GOT3 (cell line): ENCODE results near the gene SLC25A26.

ENCODE experiments used
- DNase-seq: peaks from one replicate; lab custom pipeline; 2025; ENCODE audit warnings: mixed read lengths; lab: John Stamatoyannopoulos, UW

SLC25A26 gene

DNA sequence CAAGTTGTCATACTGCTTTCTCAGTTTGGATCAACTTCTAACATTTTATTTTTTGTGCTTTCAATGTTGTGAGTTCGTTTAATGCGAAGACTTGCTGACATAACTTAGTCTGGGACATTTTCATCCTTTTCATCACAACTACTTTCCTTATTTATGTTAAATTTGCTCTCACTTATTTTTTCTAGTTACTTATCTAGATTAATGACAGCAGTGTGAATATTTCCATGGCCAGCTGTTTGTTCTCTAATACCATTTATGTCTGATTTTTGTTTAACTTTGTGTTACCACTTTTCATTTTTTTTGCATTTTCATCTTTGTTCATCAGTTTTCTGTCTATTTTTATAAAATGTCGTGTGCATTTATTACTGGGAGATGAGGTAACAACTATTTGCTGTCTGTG, 6.2 kb downstream of the SLC25A26 start:
- DNase-seq: no peak

DNA sequence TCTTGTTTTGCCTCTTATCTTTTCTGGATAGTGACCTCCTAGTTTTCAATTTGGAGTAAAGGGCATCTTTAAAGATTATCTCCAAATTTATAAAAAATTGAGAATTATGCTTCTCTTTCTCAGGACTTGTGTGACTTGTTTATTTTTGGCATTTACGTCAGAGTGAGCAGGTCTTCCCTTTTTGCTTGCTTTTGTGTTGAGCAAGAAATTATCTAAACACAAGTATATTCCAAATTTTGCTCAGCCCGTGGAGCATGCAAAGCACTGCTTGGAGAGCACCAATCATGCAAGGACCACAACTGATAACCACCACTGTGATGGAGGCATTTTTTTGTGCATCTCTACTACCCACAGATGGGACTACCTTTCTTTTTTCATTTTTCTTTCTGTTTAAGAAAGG, 7.1 kb downstream of the SLC25A26 start:
- no peak for DNase-seq

DNA sequence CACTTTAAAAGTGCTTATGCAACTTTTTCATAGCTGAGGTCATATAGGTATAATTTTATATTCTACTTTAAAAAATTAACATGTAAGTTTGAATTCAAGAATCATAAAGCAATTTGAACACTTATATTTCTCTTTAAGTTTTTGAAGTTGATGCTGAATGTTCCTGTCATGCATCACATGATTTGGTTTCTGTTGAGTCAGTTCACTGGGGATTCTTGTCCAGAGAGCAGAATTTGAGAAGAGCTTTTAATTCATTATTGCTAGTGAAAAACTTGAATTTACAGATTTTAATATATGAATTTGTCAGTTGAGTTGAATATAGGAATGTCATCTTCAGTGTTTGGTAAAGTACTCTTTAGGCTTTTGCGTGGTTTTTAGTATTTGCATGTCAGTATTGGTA, 7.9 kb downstream of the SLC25A26 start:
- DNase-seq: no peak

DNA sequence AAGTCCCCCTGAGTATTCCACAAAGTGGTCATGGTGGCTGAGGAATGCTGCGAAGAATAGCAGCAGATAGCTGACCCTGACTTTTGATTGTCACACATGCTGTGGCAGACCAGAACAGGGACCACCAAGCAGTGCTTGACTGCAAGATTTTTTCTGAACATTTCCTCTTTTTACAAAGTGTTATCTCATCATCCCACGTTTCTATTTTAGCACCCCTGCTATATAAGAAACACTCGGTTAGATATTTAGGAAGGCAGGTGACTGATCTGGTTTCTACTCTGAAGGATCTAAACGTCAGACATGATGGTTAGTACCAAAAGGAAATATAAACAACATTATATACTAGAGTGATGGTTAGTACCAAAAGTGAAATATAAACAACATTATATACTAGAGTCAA, 9.1 kb downstream of the SLC25A26 start:
- DNase-seq: no peak

DNA sequence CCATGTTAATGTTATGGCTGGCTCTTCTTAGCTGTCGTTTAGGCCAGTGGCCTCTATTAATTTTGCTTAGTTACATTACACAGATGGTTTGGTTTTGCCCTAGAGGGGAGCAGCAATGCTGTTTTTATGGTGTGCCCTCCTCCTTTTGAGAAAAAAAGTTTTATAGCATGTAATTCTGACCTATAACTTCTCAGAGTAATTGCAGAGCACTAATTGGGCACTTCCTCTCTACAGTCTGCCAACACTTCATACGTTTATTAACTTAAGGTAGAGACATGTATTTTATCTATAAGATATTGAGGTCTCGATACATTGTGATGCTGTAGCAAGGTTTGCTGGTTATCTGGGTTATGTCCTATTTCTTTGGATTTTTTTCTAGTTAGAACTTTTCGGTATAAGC, 12.2 kb downstream of the SLC25A26 start:
- DNase-seq: no peak

DNA sequence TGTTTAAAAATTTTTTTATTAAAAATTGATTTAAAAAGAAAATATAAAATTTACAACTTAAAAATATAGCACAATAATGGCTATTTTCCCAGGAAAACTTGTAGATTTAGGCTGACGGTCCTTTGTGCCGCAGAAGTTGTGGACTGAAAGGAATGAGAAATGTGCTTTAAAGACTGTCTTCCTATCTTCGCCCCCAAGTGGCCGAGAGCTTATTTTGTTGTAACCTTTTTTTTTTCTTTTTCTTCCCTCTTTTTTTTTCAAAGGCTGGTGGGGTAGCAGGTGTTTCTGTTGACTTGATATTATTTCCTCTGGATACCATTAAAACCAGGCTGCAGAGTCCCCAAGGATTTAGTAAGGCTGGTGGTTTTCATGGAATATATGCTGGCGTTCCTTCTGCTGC, 15.5 kb downstream of the SLC25A26 start:
- no peak for DNase-seq

DNA sequence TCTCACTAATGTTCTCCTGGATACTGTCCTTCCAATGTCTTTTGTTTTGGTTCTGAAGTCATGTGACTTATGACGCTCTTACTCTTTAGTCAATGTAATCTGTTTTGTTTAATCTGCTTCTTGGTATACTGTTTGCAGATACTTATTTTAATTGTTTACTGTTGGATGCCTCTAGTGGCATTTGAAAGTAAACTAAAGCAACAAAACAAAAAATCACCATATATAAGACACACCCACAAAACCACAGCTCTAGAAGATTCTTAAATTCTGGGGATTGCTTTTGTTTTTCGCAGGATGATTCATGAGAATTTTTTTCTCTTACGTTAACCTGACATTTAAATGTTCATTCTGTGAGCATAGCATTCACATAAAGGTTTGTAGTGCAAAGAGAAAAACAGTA, 16.8 kb downstream of the SLC25A26 start:
- DNase-seq: no peak

DNA sequence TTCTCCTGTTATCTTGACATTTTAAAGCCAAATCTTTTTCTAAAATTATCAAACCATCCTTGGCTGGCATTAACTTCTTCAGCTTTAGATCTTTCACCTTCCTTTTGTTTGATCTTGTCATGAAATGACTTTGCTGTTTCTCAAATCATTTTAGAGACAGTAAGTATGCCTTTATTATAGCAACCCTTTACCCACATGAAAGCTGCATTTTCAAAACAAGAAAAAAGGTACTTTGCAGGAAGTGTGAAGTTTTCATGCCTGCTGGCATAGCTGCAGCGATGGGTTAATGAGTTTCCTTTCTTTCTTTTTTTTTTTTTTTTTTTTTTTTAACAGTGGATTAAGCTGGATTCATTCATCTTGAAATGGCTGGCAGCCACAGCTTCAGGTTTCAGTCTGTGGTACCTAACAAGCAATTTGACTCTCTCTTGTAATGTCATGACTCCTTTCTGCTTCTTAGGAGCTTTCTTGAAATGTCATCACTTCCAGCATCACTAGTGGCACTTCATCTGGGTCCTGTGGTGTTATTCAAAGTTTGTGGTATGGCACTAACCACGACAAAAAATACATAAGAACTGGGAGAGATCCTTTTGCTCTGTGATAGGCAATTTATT, 18.8 kb downstream of the SLC25A26 start:
- no peak for DNase-seq

DNA sequence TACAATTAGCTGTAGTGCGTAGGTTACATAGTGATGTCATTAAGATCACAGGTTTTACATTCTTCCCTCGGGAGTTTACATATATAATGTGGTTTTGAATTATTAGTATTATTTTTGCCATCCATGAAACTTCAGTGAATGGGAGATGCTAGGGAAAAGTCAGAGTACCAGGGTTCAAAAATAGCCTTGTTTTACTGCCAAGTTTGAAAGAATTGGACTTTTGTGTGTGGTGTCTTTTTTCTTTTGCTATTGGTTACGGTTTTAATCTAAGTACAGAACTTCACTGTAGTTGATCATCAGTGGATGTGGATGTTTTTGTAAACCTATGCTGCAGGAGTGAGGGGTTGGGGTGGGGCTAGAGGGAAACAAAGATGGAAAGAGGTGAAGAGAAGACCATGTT, 20.7 kb downstream of the SLC25A26 start:
- DNase-seq: no peak

DNA sequence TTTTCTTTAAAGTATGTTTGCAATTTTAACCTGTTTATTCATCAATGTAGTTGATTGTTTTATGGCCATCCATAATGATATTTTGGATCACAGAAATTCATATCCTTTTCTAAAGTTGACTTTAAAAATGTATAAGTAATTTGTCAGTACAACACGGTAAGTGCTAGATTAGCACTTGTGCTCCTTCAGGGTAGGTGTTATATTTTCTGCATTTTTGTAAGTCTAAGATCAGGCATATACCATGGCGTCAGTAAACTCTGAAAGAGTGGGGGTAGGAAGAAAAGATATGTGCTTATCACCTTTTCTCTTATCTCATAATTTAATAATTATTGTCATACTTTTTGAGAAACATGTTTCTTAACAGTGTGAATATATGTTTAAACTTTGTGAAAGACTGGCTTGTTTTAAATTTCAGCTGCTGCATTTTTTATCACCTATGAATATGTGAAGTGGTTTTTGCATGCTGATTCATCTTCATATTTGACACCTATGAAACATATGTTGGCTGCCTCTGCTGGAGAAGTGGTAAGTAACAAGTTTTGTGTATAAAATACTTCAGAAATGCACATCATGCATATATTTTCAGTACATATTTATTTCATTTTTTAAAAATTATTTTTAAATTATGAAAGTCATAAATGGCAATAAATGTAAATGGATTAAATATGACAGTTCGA, 22.1 kb downstream of the SLC25A26 start:
- no peak for DNase-seq

DNA sequence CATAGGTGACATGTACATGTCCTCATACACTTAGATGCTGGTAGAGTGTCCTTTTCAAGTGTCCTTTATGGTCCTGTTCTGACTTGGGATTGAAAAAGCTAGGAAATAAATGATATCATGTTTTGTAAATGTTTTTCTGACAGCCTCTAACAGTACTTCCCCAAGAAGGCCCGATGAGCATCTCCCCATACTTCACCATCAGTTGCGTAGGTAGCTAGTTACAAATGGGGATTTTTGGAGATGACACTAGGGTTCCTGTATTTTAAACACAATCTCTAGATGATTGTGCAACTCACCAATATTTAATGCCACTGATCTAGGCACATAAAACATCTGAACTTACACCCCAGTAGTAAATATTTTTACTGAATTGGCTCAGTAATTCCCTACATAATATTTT, 27.8 kb downstream of the SLC25A26 start:
- DNase-seq: no peak

DNA sequence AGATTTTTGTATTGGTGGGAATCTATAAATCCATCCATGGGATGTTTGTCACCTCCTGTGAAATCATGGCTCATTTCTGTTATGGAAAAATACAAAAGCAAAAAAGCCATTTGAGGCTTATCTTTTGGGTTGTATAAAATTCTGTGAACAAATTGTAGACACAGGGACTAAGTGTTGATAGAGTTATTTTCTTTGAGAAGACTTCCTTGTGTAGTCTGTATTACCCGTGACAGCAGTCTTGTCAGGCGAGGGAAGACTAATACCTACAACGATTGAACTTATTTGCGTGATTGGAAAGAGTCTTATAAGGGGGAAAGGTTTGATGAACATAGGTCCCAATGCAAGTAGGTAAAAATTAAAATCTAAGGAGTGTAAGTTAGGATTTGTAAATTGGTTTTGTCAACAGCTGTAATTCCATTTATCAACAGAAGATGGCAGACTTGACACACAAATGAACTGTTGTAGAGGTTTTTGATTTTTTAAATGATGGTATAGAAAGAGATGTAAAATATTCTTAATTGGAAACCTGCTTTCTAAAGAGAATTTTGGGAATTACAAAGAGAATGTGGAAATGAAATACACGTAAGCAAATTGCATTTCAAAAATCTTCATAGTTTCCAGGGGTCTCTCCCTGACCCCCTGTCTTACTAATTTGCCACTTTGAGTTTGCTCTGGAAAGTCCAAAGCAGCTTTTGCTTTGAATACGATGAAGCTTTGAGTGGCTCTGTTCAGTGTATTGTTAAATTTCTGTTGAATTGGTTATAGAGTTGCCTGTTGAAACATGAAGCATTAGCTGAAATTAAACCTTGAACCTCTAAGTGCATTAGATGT, 33.2 kb downstream of the SLC25A26 start:
- DNase-seq: no peak

DNA sequence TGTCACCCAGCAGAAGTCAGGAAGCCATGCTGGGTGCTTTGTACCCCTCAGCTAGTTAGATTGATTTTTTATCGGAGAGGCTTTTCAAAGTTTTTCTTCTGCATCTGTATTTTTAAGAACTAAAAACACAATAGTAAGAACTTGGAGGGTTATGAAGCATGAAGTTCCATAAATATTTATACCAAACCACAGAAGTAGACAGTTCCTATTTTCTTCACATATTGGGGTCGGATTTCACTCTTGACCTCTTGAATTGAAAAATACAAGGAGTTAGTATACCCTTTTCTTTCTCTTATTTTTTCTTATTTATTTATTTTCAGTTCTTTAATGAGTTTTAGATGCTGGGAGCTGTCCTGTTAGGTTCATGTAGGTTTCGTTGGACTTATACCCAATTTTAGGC, 35.1 kb downstream of the SLC25A26 start:
- no peak for DNase-seq

DNA sequence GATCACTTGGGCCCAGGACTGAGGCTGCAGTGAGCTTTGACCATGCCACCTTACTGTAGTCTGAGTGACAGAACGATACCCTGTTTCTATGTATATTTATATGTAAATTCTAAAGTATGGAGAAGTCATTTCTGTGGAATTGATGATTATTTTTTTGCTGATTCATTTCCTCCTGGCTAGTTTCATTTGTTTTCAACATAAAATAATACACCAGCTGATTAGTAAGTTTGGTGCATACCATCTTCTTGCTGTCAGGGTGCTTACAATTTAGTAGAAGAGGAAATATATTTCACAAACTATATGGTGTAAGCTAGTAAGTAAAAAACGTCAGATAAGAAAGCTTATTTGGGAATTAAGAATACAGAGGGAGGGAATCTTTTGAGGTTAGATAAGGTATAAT, 36.0 kb downstream of the SLC25A26 start:
- DNase-seq: no peak

DNA sequence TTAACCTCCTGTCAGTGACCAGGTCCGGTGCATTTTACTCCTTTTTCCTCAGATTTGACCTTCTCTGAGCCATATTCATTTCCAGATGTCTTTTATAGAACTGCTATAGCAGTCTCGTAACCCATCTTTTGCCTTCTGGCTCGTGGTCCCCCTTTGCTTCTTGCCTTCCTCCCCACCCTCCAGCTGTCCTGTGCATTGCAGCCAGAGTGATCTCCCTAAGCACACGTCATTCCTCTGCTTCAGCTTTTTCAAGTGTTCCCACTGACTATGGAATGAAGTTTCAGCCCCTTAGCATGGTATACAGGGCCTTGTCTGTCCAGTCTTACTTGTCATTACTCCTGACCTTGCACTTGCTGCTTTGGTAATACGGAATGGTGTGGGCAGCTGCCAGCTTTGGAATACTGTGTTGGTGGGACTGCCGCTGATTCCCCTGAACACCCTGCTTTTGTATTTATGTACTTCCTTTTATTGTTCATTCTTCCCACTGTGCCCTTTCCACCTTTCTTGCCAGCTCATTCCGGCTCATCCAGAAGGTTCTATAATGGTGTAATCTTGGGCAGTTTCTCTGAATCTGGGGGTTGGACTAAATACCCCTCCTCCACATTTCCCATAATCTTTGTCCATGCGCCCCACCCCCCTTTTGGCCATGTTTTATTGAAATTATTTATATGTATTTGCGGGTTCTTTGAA, 38.9 kb downstream of the SLC25A26 start:
- no peak for DNase-seq

DNA sequence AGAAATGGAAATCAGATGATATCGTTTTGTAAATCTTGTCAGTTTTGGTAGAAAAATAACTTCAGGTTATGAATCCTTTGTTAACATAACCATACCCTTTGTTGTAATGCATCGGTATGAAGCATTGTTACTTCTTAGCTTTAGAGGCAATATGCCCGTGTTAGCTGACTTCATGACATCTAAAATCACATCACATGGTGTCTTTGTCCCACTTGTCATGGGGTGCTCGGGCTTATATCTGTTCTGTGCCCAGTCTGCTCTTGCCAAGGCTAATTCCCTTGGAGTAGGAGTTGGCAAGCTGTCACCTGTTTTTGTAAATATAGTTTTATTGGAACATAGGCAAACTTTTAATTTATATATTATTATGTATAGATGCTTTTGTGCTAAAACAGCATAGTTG, 39.6 kb downstream of the SLC25A26 start:
- no peak for DNase-seq

DNA sequence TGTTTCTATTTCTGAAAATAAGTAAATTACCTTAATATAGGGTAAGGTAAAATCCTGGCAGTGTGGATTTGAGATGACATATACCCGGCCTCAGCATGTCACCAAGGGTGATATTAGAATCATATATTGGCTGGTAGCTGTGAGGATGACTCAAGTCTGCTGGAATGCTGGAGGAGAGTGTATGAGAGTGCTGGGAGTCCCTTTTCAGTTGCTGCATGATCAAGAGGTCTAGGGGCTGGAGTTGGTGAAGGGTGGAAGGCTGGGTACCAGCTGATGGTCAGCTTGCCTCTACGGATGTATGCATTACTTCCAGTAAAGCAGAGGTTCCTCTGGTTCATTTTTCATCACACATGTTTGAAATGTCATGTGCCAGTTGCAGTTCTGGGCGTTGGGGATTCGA, 40.6 kb downstream of the SLC25A26 start:
- DNase-seq: no peak

DNA sequence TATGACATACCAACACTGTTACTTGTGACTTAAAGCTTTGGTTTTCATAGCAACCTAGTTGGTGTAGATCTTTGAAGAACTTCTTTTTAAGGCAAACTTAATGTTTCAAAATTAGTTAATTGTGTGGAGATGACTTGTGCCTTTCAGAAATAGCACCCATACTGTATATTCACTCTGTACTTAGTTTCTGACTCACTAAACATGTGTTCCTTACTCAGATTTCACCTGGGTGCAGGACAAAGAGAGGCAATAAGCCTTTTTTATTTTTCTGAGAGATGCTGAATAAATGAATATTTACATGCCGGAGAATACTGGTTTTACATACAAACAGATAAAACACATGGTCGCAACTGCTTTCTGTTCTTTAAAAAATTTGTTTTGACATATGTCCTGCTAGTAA, 44.8 kb downstream of the SLC25A26 start:
- no peak for DNase-seq

DNA sequence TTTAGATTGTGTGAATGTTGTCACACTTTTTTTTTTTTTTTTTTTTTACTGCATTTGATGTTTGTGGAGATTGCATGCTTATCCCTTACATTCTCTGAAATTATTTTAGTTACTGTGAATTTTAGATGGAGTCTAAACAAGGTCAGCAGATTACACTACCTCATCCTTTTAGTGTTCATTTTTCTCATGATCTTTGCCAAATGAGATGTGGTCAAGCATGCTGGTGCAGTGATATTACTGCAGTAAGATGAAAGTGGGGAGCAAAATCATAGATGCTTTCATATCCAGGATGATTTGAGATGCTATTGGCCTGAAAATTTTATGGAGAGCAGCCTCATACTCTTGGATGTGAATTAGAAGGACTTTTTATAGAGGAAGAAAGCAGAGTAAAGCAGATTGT, 45.8 kb downstream of the SLC25A26 start:
- DNase-seq: no peak

DNA sequence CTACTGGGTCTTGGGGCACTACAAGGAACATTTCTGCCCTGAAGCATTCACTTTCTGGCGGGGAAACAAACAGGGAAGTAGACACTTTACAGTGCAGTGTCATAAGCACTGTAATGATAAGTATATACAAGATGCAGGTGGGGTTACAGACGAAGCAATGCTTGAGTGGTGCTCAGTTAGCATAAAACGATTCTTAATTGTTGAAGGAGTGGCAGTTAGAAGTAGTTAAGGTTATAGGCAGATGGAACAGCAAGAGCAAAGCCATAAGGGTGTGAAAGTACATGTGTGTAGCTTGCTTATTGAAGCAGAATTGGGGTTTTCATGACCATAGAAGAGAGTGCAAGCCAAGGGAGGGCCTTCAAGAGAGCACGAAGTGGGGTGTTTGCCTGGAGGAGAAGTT, 46.2 kb downstream of the SLC25A26 start:
- no peak for DNase-seq

DNA sequence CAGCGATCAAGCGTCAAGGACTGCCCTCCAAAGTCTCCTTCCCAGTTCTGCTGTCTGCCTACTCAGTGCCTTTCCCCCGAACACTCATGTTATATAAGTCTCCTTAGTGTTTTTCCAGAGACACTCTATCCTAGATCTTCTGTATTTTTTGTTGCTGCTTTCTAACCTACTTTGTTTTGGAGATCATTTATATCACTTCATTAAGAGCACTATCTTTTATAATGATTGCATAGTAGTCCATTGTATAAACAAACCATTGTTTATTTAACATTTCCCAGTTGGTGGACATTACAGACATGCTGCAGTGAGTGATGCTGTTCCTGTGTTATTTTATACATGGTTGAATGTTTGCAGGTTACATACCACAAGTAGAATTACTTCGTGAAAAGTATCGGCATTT, 47.1 kb downstream of the SLC25A26 start:
- no peak for DNase-seq

DNA sequence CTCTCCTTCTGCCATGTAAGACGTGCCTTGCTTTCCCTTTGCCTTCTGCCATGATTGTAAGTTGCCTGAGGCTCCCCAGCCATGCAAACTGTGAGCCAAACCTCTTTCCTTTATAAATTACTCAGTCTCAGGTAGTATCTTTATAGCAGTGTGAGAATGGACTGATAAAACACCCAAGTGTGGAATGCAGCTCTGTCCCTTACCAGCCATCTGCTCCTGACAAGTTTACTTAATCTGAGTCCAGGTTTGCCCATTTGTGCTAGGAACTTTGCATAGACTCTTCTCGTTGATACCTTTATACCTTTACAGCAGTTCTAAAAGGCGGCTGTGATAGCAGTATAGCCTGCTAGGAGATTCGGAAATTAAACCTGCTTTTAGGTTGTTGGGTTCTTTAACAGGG, 48.1 kb downstream of the SLC25A26 start:
- DNase-seq: no peak

DNA sequence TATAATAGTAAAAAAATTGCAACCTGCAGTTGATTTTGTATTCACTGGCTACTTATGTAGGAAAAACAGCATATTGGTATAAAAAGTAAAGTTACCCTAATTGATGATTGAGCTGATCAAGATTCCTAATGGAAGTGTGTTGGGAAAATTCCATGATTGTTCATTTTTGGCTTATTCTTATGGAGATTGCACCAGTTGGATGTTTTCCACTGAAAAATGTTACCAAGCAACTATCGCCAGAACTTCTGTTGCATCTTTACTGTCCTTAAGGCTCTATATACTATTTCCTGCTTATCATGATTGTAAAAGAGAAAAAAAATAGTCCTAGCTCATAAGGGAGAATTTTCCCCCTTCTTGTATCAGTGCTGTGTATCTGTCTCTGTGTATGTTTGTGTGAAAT, 48.6 kb downstream of the SLC25A26 start:
- no peak for DNase-seq
